GM12892 (cell line): Measurements from ENCODE around the gene FNIP2.

Experiments used
- POLR2A ChIP-seq: IDR thresholded peaks from 2 replicates; pipeline ENCODE4 v1.6.1; 2011; ENCODE audit warnings: low read depth, low read length, control low read depth
- TAF1 ChIP-seq: IDR thresholded peaks from 2 replicates; pipeline ENCODE4 v1.6.1; 2011; ENCODE audit warnings: low read depth, mild to moderate bottlenecking, control low read depth, low read length, borderline replicate concordance

GRCh38 chr4:158946825-158947224 is 178.0 kb downstream of the FNIP2 start:
- TF ChIP-seq POLR2A (no peak), TAF1 (no peak)
